ENCODE measurements around the gene KRTAP2-4.

GRCh38 chr17:41063449-41063848 is 2.2 kb downstream of the KRTAP2-4 start:
- TF ChIP-seq CTCF (IDR thresholded peaks at IDR 0.05) = no peak
- no peak for TF ChIP-seq POLR2A (IDR thresholded peaks at IDR 0.05)
